Panc1 (cell line): ENCODE results near the gene ARL8A. TPM values are rescaled to one million over a fixed set of nuclear protein-coding genes. Genes with fewer than 3 reads are reported as not detected.

ENCODE experiments used
- ATAC-seq: fragments of 200-7000 bp; cut with Tn5 transposase; 2 replicates; pipeline ENCODE4 v1.9.1; 2020; ENCODE audit warnings: mild to moderate bottlenecking, moderate library complexity
- BruUV-seq: library from RNA; stranded (reverse); fragments of 400-500 nt; replicated peaks from 2 replicates; lab custom pipeline; 2021; lab: Mats Ljungman, UMichigan
- CTCF ChIA-PET: fragments of 300-600 bp; sonication (Branson Sonifier 250); formaldehyde crosslinking; loops from one replicate; lab custom pipeline; 2022; ENCODE audit warnings: antibody characterized with exemption; lab: Charles Lee
- POLR2A ChIA-PET: fragments of 300-600 bp; sonication (Branson Sonifier 250); formaldehyde crosslinking; loops from one replicate; lab custom pipeline; 2022; ENCODE audit warnings: antibody characterized with exemption; lab: Charles Lee
- DNase-seq: peaks from one replicate; pipeline ENCODE4 v3.0.0-alpha.2; 2010; ENCODE audit warnings: low read depth, low spot score
- H3K27ac ChIP-seq: 2 replicates; pipeline ENCODE4 v1.5.1; 2011; ENCODE audit warnings: mild to moderate bottlenecking, low read length, inconsistent platforms
- H3K27me3 ChIP-seq: fragments of 200-500 bp; sonication (Bioruptor generic); 2 replicates; pipeline ENCODE4 v1.6.0; 2014; ENCODE audit warnings: low read length, inconsistent platforms; ENCODE audit not compliant: control insufficient read depth, insufficient read depth
- H3K36me3 ChIP-seq: fragments of 200-500 bp; sonication (Bioruptor generic); 2 replicates; pipeline ENCODE4 v1.5.1; 2014; ENCODE audit warnings: inconsistent platforms, mild to moderate bottlenecking, low read length, moderate library complexity; ENCODE audit not compliant: control insufficient read depth, insufficient read depth
- H3K4me1 ChIP-seq: 2 replicates; pipeline ENCODE4 v1.5.1; 2011; ENCODE audit warnings: inconsistent platforms, mild to moderate bottlenecking, low read length, moderate library complexity; ENCODE audit not compliant: control insufficient read depth, insufficient read depth
- H3K4me3 ChIP-seq, 2 experiments: 2 replicates each; pipeline ENCODE4 v1.5.1; 2011 to 2012; ENCODE audit warnings: low read depth in 2 of 2, low read length in 2 of 2, mild to moderate bottlenecking in 2 of 2, inconsistent platforms in 1 of 2, moderate library complexity in 1 of 2
- H3K9me3 ChIP-seq: fragments of 200-500 bp; sonication (Bioruptor generic); 2 replicates; pipeline ENCODE4 v1.5.1; 2014; ENCODE audit warnings: low read depth, mild to moderate bottlenecking, inconsistent platforms, low read length, moderate library complexity; ENCODE audit not compliant: control insufficient read depth, insufficient read depth
- POLR2AphosphoS5 ChIP-seq: IDR thresholded peaks from 2 replicates; pipeline ENCODE4 v1.6.1; 2012; ENCODE audit warnings: mild to moderate bottlenecking, low read depth, low read length, moderate library complexity
- SIN3A ChIP-seq: IDR thresholded peaks from 2 replicates; pipeline ENCODE4 v1.6.1; 2012; ENCODE audit warnings: low read depth, mild to moderate bottlenecking, low read length, moderate library complexity, borderline replicate concordance; ENCODE audit not compliant: insufficient read depth
- TCF7L2 ChIP-seq: IDR thresholded peaks from 2 replicates; pipeline ENCODE4 v1.6.1; 2011; ENCODE audit warnings: mild to moderate bottlenecking, low read depth, low read length, inconsistent platforms
- in situ Hi-C: cut with HindIII; loops from 2 replicates; pipeline ENCODE4 v1.10.0; 2016; ENCODE audit warnings: low sequenced_read_pairs, low pct_unique_long_range_greater_than_20kb
- intact Hi-C: fragments of 100-400 bp; cut with micrococcal nuclease; formaldehyde crosslinking; loops from one replicate; pipeline ENCODE4 v1.10.0; 2022; ENCODE audit not compliant: unreplicated experiment
- total RNA-seq: library from RNA; stranded (reverse); gene quantifications from one replicate; pipeline ENCODE4 v1.2.1, GENCODE V29; 2021; ENCODE audit not compliant: unreplicated experiment
- TF ChIP-seq, protein P1 (sequence below), 2 experiments: IDR thresholded peaks; 2 replicates each; pipeline ENCODE4 v1.6.1; 2011 to 2012; ENCODE audit warnings: low read depth in 2 of 2, control low read depth in 1 of 2, low read length in 1 of 2, mild to moderate bottlenecking in 1 of 2, moderate library complexity in 1 of 2; ENCODE audit not compliant: insufficient read depth in 1 of 2
- TF ChIP-seq, protein P2 (sequence below): fragments of 450-650 bp; IDR thresholded peaks from 2 replicates; pipeline ENCODE4 v1.5.1; 2017; ENCODE audit warnings: mild to moderate bottlenecking

Gene ARL8A
- total RNA-seq, 1 experiment from 2014 or later = 62.6 TPM

DNA sequence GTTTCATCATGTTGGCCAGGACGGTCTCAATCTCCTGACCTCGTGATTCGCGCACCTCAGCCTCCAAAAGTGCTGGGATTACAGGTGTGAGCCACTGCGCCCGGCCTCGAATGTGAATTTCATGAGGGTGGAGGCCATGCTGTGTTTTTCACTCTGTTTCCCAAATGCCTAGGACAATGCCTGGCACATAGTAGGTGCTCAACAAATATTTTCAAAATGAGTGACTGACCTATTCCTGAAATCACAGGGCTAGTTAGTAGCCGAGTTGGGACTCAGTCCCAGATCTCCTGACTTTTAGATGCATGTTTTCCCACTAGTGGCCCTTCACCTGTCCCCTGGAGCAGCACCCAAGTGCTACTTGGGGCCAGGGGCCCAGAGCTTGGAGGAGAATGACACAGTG lies 28.2 kb downstream of the ARL8A start:
- CTCF ChIA-PET = no interaction called here
- peaks cover 33% of the 10 kb centered on the region for H3K4me1 ChIP-seq
- ATAC-seq (no peak), DNase-seq (no peak)
- TF ChIP-seq, protein P1, sequence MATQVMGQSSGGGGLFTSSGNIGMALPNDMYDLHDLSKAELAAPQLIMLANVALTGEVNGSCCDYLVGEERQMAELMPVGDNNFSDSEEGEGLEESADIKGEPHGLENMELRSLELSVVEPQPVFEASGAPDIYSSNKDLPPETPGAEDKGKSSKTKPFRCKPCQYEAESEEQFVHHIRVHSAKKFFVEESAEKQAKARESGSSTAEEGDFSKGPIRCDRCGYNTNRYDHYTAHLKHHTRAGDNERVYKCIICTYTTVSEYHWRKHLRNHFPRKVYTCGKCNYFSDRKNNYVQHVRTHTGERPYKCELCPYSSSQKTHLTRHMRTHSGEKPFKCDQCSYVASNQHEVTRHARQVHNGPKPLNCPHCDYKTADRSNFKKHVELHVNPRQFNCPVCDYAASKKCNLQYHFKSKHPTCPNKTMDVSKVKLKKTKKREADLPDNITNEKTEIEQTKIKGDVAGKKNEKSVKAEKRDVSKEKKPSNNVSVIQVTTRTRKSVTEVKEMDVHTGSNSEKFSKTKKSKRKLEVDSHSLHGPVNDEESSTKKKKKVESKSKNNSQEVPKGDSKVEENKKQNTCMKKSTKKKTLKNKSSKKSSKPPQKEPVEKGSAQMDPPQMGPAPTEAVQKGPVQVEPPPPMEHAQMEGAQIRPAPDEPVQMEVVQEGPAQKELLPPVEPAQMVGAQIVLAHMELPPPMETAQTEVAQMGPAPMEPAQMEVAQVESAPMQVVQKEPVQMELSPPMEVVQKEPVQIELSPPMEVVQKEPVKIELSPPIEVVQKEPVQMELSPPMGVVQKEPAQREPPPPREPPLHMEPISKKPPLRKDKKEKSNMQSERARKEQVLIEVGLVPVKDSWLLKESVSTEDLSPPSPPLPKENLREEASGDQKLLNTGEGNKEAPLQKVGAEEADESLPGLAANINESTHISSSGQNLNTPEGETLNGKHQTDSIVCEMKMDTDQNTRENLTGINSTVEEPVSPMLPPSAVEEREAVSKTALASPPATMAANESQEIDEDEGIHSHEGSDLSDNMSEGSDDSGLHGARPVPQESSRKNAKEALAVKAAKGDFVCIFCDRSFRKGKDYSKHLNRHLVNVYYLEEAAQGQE (IDR thresholded peaks at IDR 0.05; ENCODE audit: insufficient read depth in 1 of 2, low read depth in 2 of 2, low read length in 1 of 2) = no peak
- TF ChIP-seq SIN3A (no peak), POLR2AphosphoS5 (no peak), TCF7L2 (no peak)
- TF ChIP-seq, protein P2, sequence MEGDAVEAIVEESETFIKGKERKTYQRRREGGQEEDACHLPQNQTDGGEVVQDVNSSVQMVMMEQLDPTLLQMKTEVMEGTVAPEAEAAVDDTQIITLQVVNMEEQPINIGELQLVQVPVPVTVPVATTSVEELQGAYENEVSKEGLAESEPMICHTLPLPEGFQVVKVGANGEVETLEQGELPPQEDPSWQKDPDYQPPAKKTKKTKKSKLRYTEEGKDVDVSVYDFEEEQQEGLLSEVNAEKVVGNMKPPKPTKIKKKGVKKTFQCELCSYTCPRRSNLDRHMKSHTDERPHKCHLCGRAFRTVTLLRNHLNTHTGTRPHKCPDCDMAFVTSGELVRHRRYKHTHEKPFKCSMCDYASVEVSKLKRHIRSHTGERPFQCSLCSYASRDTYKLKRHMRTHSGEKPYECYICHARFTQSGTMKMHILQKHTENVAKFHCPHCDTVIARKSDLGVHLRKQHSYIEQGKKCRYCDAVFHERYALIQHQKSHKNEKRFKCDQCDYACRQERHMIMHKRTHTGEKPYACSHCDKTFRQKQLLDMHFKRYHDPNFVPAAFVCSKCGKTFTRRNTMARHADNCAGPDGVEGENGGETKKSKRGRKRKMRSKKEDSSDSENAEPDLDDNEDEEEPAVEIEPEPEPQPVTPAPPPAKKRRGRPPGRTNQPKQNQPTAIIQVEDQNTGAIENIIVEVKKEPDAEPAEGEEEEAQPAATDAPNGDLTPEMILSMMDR = no peak
- peak overlapping the region; percentile 72 for H3K27ac ChIP-seq
- intact Hi-C loops (loop anchor here (10.0 kb wide), 1 partner anchor 241 kb away; no protein-coding TSS in a partner anchor), in situ Hi-C loops (no loop called here)
- POLR2A ChIA-PET = no interaction called here
- H3K27me3 ChIP-seq = no peaks in the 10 kb centered on the region
- no peak overlapping the region for H3K4me3 ChIP-seq
- no peaks in the 10 kb centered on the region for H3K36me3 ChIP-seq
- no peaks in the 10 kb centered on the region for H3K9me3 ChIP-seq
- BruUV-seq = no TSS peak

DNA sequence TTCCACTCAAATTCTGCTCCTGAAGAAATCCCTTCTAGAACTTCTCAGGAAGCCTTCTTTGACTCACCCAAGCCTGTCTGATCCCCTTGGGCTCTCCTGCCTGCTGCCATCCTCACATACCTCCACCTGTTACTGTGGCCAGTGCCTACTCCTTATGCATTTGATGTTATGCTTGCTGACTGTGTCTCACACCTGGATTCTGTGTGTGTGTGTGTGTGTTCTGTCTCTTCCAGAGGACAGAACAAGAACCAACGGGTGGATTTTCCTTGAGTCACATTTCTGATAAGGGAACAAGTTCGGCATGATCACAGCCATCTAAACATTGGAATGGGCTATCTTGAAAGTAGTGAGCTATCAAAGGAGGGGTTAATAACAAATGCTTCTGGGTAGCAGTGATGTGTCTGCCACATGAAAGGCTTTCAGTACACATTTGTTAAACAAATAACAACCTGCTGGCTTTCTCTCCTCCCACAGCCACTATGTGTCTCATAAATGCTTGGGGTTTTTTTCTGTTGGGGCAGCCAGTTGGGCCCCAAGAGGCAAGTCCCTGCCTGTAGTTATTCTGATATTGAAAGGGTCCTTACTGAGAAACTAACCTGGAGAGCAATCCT lies 30.7 kb downstream of the ARL8A start:
- no peaks in the 10 kb centered on the region for H3K36me3 ChIP-seq
- TF ChIP-seq TCF7L2 = peak; percentile 49; the same call in 1 of the 2 replicates
- TF ChIP-seq, protein P2 = no peak
- in situ Hi-C loops = no loop called here
- no peaks in the 10 kb centered on the region for H3K9me3 ChIP-seq
- DNase-seq = no peak
- peak overlapping the region; percentile 69 for H3K27ac ChIP-seq
- H3K27me3 ChIP-seq = no peaks in the 10 kb centered on the region
- POLR2A ChIA-PET = interaction anchor here (0.6 to 0.7 kb wide), 2 partner anchors 97 to 100 kb away, joined by 4 to 5 read pairs; no protein-coding TSS in a partner anchor
- CTCF ChIA-PET = interaction anchor here (0.9 to 1.1 kb wide), 2 partner anchors 47 to 106 kb away, joined by 4 to 5 read pairs; no protein-coding TSS in a partner anchor
- no peak overlapping the region for H3K4me3 ChIP-seq
- H3K4me1 ChIP-seq = peaks cover 37% of the 10 kb centered on the region
- peak; percentile 2; the same call in 1 of the 2 replicates for ATAC-seq
- BruUV-seq = no TSS peak
- intact Hi-C loops = loop anchor here (10.0 kb wide), 1 partner anchor 239 kb away; no protein-coding TSS in a partner anchor
